ENCODE results near the gene MAGED2. TPM values are rescaled to one million over a fixed set of nuclear protein-coding genes. Genes with fewer than 3 reads are reported as not detected.

The MAGED2 gene
- total and polyA plus RNA-seq, 2 donors (not counting 3 experiments of a cell fraction or from before 2014, with no cell fraction given), result 241 to 309 TPM

DNA sequence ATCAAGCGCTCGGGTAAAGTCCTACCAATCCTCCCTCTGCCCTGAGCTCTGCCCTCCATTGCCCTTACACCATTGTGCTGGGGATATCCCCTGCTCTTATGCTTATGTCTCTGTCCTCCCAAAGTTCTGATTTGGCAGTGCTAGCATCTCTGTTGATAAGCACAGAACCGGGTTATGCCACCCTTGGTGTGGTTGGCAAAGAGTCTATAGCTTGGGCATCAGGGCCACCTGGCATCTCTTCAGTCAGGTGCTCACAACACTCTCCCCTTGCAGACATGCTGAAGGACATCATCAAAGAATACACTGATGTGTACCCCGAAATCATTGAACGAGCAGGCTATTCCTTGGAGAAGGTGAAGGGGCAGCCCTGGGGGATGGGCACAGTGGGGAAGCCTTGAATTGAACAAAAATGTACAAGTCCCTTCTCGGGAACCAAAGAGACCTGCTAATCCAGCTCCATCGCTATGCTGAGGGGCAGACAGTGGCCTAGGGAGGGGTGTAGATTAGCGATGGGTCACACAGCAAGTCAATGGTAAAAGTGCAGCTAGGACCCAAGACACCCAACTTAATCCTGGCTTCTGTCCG lies 3.8 kb downstream of the MAGED2 start:
- DNase-seq (ENCODE audit: low read depth, low spot score), result no peak
- Histone ChIP-seq H3K27ac (ENCODE audit: insufficient read depth, low read depth, low read length) (no peak overlapping the region), H3K36me3 (ENCODE audit: control insufficient read depth in 2 of 2, extremely low read depth in 1 of 2, insufficient read depth in 2 of 2, low read length in 2 of 2) (peaks cover 5 to 47% of the 10 kb centered on the region in 2 experiments), H3K27me3 (ENCODE audit: control insufficient read depth in 2 of 2, insufficient read depth in 2 of 2, low read length in 2 of 2) (peaks cover 0 to 4% of the 10 kb centered on the region in 2 experiments), H2AFZ (ENCODE audit: low read depth, low read length) (no peak overlapping the region), H3K4me1 (ENCODE audit: control insufficient read depth, extremely low read depth, insufficient read depth, low read length) (peaks cover 5% of the 10 kb centered on the region), H3K4me2 (ENCODE audit: insufficient read depth, low read length) (no peak overlapping the region), H3K9me3 (replicated peaks; ENCODE audit: control insufficient read depth, insufficient read depth, low read length) (no peaks in the 10 kb centered on the region), H4K20me1 (replicated peaks; ENCODE audit: control insufficient read depth, extremely low read depth, insufficient read depth, low read length) (no peaks in the 10 kb centered on the region), H3K4me3 (replicated peaks in 1 of 3; ENCODE audit: insufficient read depth in 1 of 3, low read depth in 1 of 3, low read length in 3 of 3) (no peak overlapping the region), H3K9ac (replicated peaks; ENCODE audit: extremely low read depth, insufficient read depth, low read length) (no peak overlapping the region), H3K9me1 (replicated peaks; ENCODE audit: control insufficient read depth, extremely low read depth, insufficient read depth, low read length) (no peaks in the 10 kb centered on the region), H3K79me2 (ENCODE audit: control insufficient read depth, insufficient read depth, low read length) (peaks cover 18% of the 10 kb centered on the region)
- ChIA-PET POLR2A (no interaction called here), CTCF (no interaction called here)
- dilution Hi-C loops (cut with MboI; ENCODE audit: extremely low pct_ligation_motif_present, low sequenced_read_pairs) (no loop called here), intact Hi-C loops (cut with micrococcal nuclease) (no loop called here)
- TF ChIP-seq GATA2 (IDR thresholded peaks at IDR 0.05; ENCODE audit: insufficient read depth, insufficient read length, low read depth, low read length) (no peak), POLR2A (IDR thresholded peaks at IDR 0.05; ENCODE audit: low read depth, low read length) (no peak), POLR2AphosphoS5 (IDR thresholded peaks at IDR 0.05; ENCODE audit: insufficient read depth, low read depth, low read length) (no peak), JUN (IDR thresholded peaks at IDR 0.05; ENCODE audit: borderline replicate concordance, insufficient read depth, insufficient read length, low read depth) (no peak), FOS (IDR thresholded peaks at IDR 0.05; ENCODE audit: borderline replicate concordance, insufficient read depth, low read length) (no peak), EZH2 (IDR thresholded peaks at IDR 0.05; ENCODE audit: borderline replicate concordance, low read depth, low read length, severe bottlenecking) (no peak), MYC (IDR thresholded peaks at IDR 0.05; ENCODE audit: low read depth, low read length) (no peak)
- TF ChIP-seq, protein P1, sequence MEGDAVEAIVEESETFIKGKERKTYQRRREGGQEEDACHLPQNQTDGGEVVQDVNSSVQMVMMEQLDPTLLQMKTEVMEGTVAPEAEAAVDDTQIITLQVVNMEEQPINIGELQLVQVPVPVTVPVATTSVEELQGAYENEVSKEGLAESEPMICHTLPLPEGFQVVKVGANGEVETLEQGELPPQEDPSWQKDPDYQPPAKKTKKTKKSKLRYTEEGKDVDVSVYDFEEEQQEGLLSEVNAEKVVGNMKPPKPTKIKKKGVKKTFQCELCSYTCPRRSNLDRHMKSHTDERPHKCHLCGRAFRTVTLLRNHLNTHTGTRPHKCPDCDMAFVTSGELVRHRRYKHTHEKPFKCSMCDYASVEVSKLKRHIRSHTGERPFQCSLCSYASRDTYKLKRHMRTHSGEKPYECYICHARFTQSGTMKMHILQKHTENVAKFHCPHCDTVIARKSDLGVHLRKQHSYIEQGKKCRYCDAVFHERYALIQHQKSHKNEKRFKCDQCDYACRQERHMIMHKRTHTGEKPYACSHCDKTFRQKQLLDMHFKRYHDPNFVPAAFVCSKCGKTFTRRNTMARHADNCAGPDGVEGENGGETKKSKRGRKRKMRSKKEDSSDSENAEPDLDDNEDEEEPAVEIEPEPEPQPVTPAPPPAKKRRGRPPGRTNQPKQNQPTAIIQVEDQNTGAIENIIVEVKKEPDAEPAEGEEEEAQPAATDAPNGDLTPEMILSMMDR (IDR thresholded peaks at IDR 0.05; ENCODE audit: extremely low read depth in 1 of 2, insufficient read depth in 1 of 2, low read depth in 1 of 2, low read length in 2 of 2), result no peak
- TF ChIP-seq, protein P2, sequence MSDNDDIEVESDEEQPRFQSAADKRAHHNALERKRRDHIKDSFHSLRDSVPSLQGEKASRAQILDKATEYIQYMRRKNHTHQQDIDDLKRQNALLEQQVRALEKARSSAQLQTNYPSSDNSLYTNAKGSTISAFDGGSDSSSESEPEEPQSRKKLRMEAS (IDR thresholded peaks at IDR 0.05; ENCODE audit: insufficient read depth, insufficient read length), result no peak
- no TSS peak for BruUV-seq (replicated peaks)
- peak; percentile 57 for FAIRE-seq
